ENCODE results near the gene SLC30A5.
"Not testable (repeated sequence)": the region's sequence is repeated elsewhere in the genome, so short reads cannot be mapped to it uniquely, and the experiment has no call there.

Gene SLC30A5

DNA sequence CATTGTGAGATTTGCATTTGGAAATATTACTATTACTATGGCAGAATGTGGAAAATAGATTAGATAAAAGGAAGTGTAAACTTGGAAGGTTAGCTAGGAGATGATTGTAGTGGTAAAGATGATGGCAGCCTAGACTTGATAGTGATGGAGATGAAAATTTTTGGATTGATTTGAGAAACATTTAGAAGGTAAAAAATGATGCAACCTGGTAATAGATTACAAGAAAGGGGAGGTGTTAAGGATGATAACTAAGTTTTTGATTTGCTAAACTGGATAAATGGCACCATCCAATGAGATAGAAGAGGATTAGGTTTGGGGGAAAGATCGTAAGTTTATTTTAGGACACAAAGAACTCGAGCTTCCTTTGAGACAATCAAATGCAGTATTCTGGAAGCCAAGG, 8.9 kb upstream of the SLC30A5 start:
- TF ChIP-seq, protein P1, sequence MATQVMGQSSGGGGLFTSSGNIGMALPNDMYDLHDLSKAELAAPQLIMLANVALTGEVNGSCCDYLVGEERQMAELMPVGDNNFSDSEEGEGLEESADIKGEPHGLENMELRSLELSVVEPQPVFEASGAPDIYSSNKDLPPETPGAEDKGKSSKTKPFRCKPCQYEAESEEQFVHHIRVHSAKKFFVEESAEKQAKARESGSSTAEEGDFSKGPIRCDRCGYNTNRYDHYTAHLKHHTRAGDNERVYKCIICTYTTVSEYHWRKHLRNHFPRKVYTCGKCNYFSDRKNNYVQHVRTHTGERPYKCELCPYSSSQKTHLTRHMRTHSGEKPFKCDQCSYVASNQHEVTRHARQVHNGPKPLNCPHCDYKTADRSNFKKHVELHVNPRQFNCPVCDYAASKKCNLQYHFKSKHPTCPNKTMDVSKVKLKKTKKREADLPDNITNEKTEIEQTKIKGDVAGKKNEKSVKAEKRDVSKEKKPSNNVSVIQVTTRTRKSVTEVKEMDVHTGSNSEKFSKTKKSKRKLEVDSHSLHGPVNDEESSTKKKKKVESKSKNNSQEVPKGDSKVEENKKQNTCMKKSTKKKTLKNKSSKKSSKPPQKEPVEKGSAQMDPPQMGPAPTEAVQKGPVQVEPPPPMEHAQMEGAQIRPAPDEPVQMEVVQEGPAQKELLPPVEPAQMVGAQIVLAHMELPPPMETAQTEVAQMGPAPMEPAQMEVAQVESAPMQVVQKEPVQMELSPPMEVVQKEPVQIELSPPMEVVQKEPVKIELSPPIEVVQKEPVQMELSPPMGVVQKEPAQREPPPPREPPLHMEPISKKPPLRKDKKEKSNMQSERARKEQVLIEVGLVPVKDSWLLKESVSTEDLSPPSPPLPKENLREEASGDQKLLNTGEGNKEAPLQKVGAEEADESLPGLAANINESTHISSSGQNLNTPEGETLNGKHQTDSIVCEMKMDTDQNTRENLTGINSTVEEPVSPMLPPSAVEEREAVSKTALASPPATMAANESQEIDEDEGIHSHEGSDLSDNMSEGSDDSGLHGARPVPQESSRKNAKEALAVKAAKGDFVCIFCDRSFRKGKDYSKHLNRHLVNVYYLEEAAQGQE (IDR thresholded peaks at IDR 0.05; ENCODE audit: insufficient replicate concordance, low read depth), result no peak
- TF ChIP-seq SPI1 (IDR thresholded peaks at IDR 0.05; ENCODE audit: borderline replicate concordance, low read depth) (no peak), POLR2AphosphoS5 (IDR thresholded peaks at IDR 0.05; ENCODE audit: low read depth) (no peak), GABPA (IDR thresholded peaks at IDR 0.05; ENCODE audit: low read depth) (no peak)
- TF ChIP-seq, protein P2, sequence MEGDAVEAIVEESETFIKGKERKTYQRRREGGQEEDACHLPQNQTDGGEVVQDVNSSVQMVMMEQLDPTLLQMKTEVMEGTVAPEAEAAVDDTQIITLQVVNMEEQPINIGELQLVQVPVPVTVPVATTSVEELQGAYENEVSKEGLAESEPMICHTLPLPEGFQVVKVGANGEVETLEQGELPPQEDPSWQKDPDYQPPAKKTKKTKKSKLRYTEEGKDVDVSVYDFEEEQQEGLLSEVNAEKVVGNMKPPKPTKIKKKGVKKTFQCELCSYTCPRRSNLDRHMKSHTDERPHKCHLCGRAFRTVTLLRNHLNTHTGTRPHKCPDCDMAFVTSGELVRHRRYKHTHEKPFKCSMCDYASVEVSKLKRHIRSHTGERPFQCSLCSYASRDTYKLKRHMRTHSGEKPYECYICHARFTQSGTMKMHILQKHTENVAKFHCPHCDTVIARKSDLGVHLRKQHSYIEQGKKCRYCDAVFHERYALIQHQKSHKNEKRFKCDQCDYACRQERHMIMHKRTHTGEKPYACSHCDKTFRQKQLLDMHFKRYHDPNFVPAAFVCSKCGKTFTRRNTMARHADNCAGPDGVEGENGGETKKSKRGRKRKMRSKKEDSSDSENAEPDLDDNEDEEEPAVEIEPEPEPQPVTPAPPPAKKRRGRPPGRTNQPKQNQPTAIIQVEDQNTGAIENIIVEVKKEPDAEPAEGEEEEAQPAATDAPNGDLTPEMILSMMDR (IDR thresholded peaks at IDR 0.05; ENCODE audit: insufficient read depth, low read length), result no peak
- H3K27me3 ChIP-seq (ENCODE audit: insufficient read depth, poor library complexity, severe bottlenecking), result no peaks in the 10 kb centered on the region
- no peak for DNase-seq (ENCODE audit: low read depth in 1 of 2, low spot score in 1 of 2)
- H3K27ac ChIP-seq (replicated peaks), result no peak overlapping the region
- H3K4me3 ChIP-seq (replicated peaks; ENCODE audit: insufficient read depth, low read length), result no peak overlapping the region

DNA sequence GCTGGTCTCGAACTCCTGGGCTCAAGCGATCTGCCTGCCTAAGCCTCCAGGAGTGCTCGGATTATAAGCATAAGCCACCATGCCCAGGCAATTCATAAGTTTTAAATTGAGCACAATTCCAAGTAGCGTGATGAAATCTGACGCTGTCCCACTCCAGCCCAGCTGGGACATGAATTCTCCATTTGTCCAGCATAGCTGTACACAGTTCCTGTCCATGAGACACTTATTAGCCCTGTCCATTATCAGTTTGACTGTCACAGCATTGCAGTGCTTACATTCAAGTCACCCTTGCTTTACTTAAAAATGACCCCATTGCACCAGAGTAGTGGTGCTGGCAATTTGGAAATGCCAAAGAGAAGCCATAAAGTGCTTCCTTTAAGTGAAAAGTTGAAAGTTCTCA, 7.6 kb upstream of the SLC30A5 start:
- no peak for DNase-seq (ENCODE audit: low read depth in 1 of 2, low spot score in 1 of 2)
- Histone ChIP-seq H3K27me3 (ENCODE audit: insufficient read depth, poor library complexity, severe bottlenecking) (no peaks in the 10 kb centered on the region), H3K27ac (replicated peaks) (no peak overlapping the region), H3K4me3 (replicated peaks; ENCODE audit: insufficient read depth, low read length) (no peak overlapping the region)
- no peak for TF ChIP-seq GABPA (IDR thresholded peaks at IDR 0.05; ENCODE audit: low read depth)
- TF ChIP-seq, protein P1 (IDR thresholded peaks at IDR 0.05; ENCODE audit: insufficient replicate concordance, low read depth), result no peak
- TF ChIP-seq, protein P2 (IDR thresholded peaks at IDR 0.05; ENCODE audit: insufficient read depth, low read length), result no peak
- TF ChIP-seq POLR2AphosphoS5 (IDR thresholded peaks at IDR 0.05; ENCODE audit: low read depth), result no peak
- TF ChIP-seq SPI1 (IDR thresholded peaks at IDR 0.05; ENCODE audit: borderline replicate concordance, low read depth), result no peak

DNA sequence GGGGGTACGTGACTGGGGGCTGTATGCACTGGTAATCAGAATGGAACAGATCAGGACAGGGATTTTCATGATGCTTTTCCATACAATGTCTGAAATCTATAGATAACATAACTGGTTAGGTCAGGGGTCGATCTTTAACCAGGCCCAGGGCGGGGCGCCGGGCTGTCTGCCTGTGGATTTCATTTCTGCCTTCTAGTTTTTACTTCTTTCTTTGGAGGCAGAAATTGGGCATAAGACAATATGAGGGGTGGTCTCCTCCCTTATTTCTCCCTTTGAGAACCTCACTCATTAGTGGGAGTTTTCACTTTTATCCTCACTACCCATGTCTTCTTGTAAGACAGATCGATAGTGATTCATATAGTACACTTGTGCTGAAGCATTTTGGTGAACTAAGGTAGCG, 5.8 kb upstream of the SLC30A5 start:
- not testable (repeated sequence) for H3K4me3 ChIP-seq (replicated peaks; ENCODE audit: insufficient read depth, low read length); H3K27me3 ChIP-seq (ENCODE audit: insufficient read depth, poor library complexity, severe bottlenecking); H3K27ac ChIP-seq (replicated peaks); DNase-seq (ENCODE audit: low read depth in 1 of 2, low spot score in 1 of 2)

DNA sequence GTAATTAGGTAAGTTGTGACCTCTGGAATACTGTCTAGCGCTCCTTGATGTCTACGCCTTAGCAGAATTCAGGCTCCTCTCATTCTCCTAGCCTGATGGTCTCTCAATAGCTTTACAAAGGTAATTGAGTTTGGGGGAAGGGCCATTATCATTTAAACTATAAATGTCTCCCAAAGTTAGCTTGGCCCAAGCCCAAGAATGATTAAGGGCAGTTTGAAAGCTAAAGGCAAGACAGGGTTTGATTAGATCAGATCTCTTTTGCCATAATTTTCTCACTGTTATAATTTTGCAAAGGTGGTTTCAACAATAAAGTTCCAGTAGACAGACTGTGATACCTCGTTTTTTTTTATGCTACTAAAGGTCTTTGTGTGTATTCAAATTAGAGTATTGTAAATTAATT, 3.7 kb upstream of the SLC30A5 start:
- Histone ChIP-seq H3K27me3 (ENCODE audit: insufficient read depth, poor library complexity, severe bottlenecking) (no peaks in the 10 kb centered on the region), H3K4me3 (replicated peaks; ENCODE audit: insufficient read depth, low read length) (no peak overlapping the region), H3K27ac (replicated peaks) (no peak overlapping the region)
- DNase-seq (ENCODE audit: low read depth in 1 of 2, low spot score in 1 of 2), result no peak
- TF ChIP-seq, protein P2 (IDR thresholded peaks at IDR 0.05; ENCODE audit: insufficient read depth, low read length), result no peak
- TF ChIP-seq, protein P1 (IDR thresholded peaks at IDR 0.05; ENCODE audit: insufficient replicate concordance, low read depth), result no peak
- no peak for TF ChIP-seq SPI1 (IDR thresholded peaks at IDR 0.05; ENCODE audit: borderline replicate concordance, low read depth)
- no peak for TF ChIP-seq GABPA (IDR thresholded peaks at IDR 0.05; ENCODE audit: low read depth)
- no peak for TF ChIP-seq POLR2AphosphoS5 (IDR thresholded peaks at IDR 0.05; ENCODE audit: low read depth)
